ENCODE data around the gene GADD45G.

GADD45G gene

GRCh38 chr9:89609426-89610006 is 4.7 kb downstream of the GADD45G start:
- DNase-seq (ENCODE audit: low spot score), result no peak

GRCh38 chr9:89610391-89610925 is 5.6 kb downstream of the GADD45G start:
- no peak for DNase-seq (ENCODE audit: low spot score)

- DNase-seq (ENCODE audit: low spot score), result no peak
Measured at GRCh38 chr9:89611425-89611824, 6.6 kb downstream of the GADD45G start.

- DNase-seq (ENCODE audit: low spot score), result no peak
Measured at GRCh38 chr9:89612566-89613278, 7.9 kb downstream of the GADD45G start.

GRCh38 chr9:89613912-89614892 is 9.4 kb downstream of the GADD45G start:
- DNase-seq (ENCODE audit: low spot score), result no peak

GRCh38 chr9:89615661-89616060 is 10.8 kb downstream of the GADD45G start:
- no peak for DNase-seq (ENCODE audit: low spot score)

- DNase-seq (ENCODE audit: low spot score), result no peak
Measured at GRCh38 chr9:89616411-89616810, 11.6 kb downstream of the GADD45G start.

- DNase-seq (ENCODE audit: low spot score), result no peak
Measured at GRCh38 chr9:89617978-89618377, 13.2 kb downstream of the GADD45G start.

GRCh38 chr9:89619019-89619418 is 14.2 kb downstream of the GADD45G start:
- DNase-seq (ENCODE audit: low spot score), result no peak

- DNase-seq (ENCODE audit: low spot score), result no peak
Measured at GRCh38 chr9:89619424-89620138, 14.8 kb downstream of the GADD45G start.

GRCh38 chr9:89621031-89621430 is 16.2 kb downstream of the GADD45G start:
- DNase-seq (ENCODE audit: low spot score), result no peak

GRCh38 chr9:89621676-89622075 is 16.9 kb downstream of the GADD45G start:
- no peak for DNase-seq (ENCODE audit: low spot score)

GRCh38 chr9:89622933-89623861 is 18.4 kb downstream of the GADD45G start:
- DNase-seq (ENCODE audit: low spot score), result no peak

GRCh38 chr9:89623925-89624420 is 19.2 kb downstream of the GADD45G start:
- DNase-seq (ENCODE audit: low spot score), result no peak

- DNase-seq (ENCODE audit: low spot score), result no peak
Measured at GRCh38 chr9:89625721-89626687, 21.2 kb downstream of the GADD45G start.

- no peak for DNase-seq (ENCODE audit: low spot score)
Measured at GRCh38 chr9:89626741-89627265, 22.0 kb downstream of the GADD45G start.

- DNase-seq (ENCODE audit: low spot score), result no peak
Measured at GRCh38 chr9:89628601-89629000, 23.8 kb downstream of the GADD45G start.

- no peak for DNase-seq (ENCODE audit: low spot score)
Measured at GRCh38 chr9:89629081-89629976, 24.5 kb downstream of the GADD45G start.
